HepG2 (cell line): ENCODE results near the gene ARHGAP26. TPM values are rescaled to one million over a fixed set of nuclear protein-coding genes. Genes with fewer than 3 reads are reported as not detected.

Experiments
- CEBPZ ChIP-seq: IDR thresholded peaks from 2 replicates; pipeline ENCODE4 v1.6.1; 2012; ENCODE audit warnings: low read length, improper control_type of control experiment
- GABPA ChIP-seq, 2 experiments: IDR thresholded peaks; 2 replicates each; pipeline ENCODE4 v1.6.1; 2011 to 2016; ENCODE audit warnings: low read depth in 2 of 2, low read length in 1 of 2, missing biosample characterization in 1 of 2, missing genetic modification characterization in 1 of 2
- SRY ChIP-seq: sonication (generic); formaldehyde crosslinking; IDR thresholded peaks from 2 replicates; pipeline ENCODE4 v1.8.0; 2022; ENCODE audit warnings: mild to moderate bottlenecking, missing genetic modification reagents
- ZNF18 ChIP-seq: sonication (generic); formaldehyde crosslinking; IDR thresholded peaks from 2 replicates; pipeline ENCODE4 v1.8.0; 2022; ENCODE audit warnings: mild to moderate bottlenecking, missing genetic modification reagents; ENCODE audit not compliant: insufficient replicate concordance
- polyA plus RNA-seq, 8 experiments: library from polyadenylated mRNA; depleted of rRNA in 3 of 8; stranded (reverse) in 7 of 8; unstranded in 1 of 8; fragments of >200 nt; fragmentation: Illumina TruSeq in 4 of 8; extraction: Trizol in 4 of 8; gene quantifications; 2 replicates each; pipeline versions ENCODE4 v1.2.1 to v1.2.3, GENCODE V29; 2011 to 2016; ENCODE audit warnings: low read depth in 4 of 8, missing spikeins in 1 of 8, mixed read lengths in 1 of 8; ENCODE audit not compliant: insufficient read depth in 1 of 8
- total RNA-seq, 5 experiments: library from RNA; depleted of rRNA; stranded (reverse); fragments of >200 nt; fragmentation: Illumina TruSeq; extraction: Trizol; gene quantifications; 2 replicates each; pipeline ENCODE4 v1.2.3, GENCODE V29; 2016; ENCODE audit warnings: low read depth in 1 of 5
- TF ChIP-seq, protein P1 (sequence below): sonication (generic); formaldehyde crosslinking; IDR thresholded peaks from 2 replicates; pipeline ENCODE4 v1.8.0; 2022; ENCODE audit warnings: missing genetic modification reagents, mild to moderate bottlenecking, moderate library complexity, borderline replicate concordance

Gene ARHGAP26
- total and polyA plus RNA-seq, 2 of the 13 experiments (the other 11 are each of a cell fraction or from before 2014, with no cell fraction given): 9.6 to 18.2 TPM

- TF ChIP-seq, protein P1, sequence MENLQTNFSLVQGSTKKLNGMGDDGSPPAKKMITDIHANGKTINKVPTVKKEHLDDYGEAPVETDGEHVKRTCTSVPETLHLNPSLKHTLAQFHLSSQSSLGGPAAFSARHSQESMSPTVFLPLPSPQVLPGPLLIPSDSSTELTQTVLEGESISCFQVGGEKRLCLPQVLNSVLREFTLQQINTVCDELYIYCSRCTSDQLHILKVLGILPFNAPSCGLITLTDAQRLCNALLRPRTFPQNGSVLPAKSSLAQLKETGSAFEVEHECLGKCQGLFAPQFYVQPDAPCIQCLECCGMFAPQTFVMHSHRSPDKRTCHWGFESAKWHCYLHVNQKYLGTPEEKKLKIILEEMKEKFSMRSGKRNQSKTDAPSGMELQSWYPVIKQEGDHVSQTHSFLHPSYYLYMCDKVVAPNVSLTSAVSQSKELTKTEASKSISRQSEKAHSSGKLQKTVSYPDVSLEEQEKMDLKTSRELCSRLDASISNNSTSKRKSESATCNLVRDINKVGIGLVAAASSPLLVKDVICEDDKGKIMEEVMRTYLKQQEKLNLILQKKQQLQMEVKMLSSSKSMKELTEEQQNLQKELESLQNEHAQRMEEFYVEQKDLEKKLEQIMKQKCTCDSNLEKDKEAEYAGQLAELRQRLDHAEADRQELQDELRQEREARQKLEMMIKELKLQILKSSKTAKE: no peak
- no peak for TF ChIP-seq GABPA (IDR thresholded peaks at IDR 0.05; ENCODE audit: low read depth, low read length)
- no peak for TF ChIP-seq GABPA (CRISPR knock-in tag; IDR thresholded peaks at IDR 0.05; ENCODE audit: low read depth)
- no peak for TF ChIP-seq SRY (CRISPR knock-in tag)
- TF ChIP-seq ZNF18: no peak
- no peak for TF ChIP-seq CEBPZ
Observed at GRCh38 chr5:143258559-143259253, 488.5 kb downstream of the ARHGAP26 start (continued).
